Dermis blood vessel endothelial cell (primary cell): ENCODE measurements around the gene NAA11. TPM values are rescaled to one million over a fixed set of nuclear protein-coding genes. Genes with fewer than 3 reads are reported as not detected.

Experiments
- DNase-seq: peaks from one replicate; pipeline ENCODE4 v3.0.0; 2010
- total RNA-seq: library from RNA; depleted of rRNA; stranded (reverse); fragments of >200 nt; gene quantifications from 2 replicates; pipeline ENCODE4 v1.2.3, GENCODE V29; 2014

Gene NAA11
- total RNA-seq: not detected in 2 replicates

DNA sequence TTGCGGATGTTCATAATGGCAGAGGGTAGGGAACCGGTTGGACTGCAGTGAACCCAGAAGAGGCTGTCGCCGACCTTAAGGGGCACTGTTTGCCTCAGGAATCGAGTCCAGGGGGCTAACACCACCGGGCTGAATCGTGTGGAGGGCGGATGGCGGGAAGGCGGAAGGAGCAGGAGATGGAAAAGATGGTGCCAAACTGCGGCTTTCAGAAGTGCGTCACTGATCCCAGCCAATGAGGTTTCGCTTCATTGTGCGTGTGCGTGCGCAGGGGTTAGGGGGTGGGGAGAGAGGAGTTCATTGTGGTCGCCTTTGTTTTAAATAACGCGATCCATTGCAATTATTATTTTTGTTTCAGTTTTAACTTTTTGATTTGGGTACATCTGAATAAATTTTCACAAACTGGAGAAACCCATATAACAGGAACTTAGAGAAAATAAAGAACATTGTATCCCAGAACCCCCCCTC, at the start of gene NAA11:
Gene NAA11 (minus strand): TSS at position 198 of the 465 bp plus-strand sequence. CDS start 184 bp downstream, at position 14.
- no peak for DNase-seq

DNA sequence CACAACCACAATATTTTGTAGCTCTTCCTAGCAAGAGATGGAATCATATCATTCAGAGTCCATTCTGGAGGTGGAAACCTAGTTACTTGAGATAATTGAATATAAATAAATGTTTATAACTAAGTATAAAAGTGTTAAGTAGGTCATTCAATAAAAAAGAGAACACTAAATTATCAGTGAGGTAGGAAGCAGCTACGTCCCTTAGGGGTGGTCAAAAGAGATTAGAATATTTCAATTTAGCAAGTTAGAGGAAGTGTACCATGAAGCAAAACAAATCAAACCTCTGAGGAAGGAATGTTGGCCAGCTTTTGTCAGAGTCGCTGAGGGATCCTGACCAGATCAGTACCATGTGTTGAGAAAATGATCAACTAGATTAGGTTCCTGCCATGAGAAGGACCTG, 44.2 kb upstream of the NAA11 start:
- DNase-seq: no peak

DNA sequence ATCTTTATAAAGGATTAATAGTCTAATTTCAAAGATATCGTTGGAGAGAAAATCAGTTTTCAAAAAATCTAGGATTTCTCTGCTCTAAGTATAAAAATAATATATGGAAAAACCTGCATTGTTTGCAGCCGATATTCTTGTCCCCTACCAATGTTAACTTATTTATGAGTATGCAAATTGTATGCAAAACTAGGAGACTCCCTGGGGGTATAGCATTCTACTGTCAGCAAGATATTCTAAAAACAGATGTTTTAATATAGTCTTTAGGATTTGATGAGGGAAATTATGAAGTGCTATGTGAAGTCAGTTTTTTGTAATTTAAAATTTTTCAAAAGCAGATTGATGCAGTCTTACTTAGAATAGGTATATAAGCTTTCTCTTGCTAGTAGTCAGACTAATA, 41.2 kb upstream of the NAA11 start:
- no peak for DNase-seq

GRCh38 chr4:79366422-79366821, 40.6 kb upstream of the NAA11 start:
- no peak for DNase-seq

DNA sequence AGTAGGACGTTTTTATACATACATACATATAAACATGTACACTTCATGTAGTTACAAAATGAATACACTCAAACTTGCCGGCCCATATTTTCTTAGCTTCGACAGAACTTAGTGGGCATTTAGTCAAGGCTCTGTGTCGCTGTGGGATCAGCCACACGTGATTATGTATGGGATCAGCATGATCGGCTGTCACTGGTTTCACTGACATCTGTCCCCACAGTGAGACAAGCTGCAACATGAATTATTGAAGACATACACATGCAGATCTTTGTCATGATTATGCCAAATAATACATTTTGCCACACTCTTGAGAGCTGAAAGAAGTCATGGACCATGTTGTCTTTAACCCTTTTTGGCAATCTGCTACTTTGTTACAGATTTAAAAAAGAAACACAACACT, 38.2 kb upstream of the NAA11 start:
- no peak for DNase-seq

GRCh38 chr4:79362626-79363025, 36.8 kb upstream of the NAA11 start:
- DNase-seq: no peak

- no peak for DNase-seq
These were observed 34.1 kb upstream of the NAA11 start for GRCh38 chr4:79360006-79360405.

GRCh38 chr4:79358438-79358837, 32.6 kb upstream of the NAA11 start:
- no peak for DNase-seq

DNA sequence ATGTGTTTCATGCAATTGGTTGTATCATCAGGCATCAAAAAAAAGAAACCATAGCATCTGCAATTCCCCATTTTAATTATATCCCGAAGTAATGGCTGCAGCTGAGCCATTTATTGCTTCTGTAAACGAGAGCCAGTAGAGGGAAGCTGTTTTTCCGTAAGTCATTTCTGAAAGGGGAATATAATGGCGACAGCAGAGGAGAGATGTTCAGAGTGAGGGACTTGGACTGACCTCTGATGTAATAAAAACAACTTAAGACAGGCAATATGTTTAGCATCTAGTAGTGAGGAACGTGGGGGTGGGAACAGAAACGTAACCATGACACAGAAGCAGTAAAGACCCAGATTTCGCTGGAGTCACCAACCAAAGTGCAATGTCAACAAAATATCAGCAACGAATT, 31.5 kb upstream of the NAA11 start:
- no peak for DNase-seq

DNA sequence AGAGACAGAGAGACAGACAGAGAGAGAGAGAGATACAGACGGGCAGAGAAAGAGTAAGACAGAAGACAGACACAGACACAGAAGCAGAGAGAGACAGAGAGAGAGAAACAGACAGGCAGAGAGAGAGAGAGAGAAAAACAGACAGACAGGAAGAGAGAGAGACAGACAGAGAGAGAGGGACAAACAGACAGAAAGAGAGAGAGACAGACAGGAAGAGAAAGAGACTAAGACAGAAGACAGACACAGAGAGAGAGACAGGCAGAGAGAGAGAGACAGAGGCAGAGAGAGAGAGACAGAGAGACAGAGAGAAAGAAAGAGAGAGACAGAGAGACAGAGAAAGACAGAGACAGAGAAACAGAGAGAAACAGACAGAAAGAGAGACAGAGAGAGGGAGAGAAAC, 27.2 kb upstream of the NAA11 start:
- no peak for DNase-seq

DNA sequence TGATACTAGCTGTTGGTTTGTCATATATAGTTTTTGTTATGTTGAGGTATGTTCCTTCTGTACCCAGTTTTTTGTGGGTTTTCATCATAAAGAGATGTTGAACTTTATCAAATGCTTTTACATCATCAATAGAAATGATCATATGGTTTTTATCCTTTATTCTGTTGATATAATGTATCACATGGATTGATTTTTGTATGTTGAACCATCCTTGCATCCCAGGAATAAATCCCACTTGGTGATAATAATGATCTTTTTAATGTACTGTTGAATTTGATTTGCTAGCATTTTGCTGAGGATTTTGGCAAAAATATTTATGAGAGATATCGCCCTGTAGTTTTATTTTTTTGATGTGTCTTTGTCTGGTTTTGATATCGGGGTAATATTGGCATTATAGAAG, 22.5 kb upstream of the NAA11 start:
- DNase-seq: no peak

DNA sequence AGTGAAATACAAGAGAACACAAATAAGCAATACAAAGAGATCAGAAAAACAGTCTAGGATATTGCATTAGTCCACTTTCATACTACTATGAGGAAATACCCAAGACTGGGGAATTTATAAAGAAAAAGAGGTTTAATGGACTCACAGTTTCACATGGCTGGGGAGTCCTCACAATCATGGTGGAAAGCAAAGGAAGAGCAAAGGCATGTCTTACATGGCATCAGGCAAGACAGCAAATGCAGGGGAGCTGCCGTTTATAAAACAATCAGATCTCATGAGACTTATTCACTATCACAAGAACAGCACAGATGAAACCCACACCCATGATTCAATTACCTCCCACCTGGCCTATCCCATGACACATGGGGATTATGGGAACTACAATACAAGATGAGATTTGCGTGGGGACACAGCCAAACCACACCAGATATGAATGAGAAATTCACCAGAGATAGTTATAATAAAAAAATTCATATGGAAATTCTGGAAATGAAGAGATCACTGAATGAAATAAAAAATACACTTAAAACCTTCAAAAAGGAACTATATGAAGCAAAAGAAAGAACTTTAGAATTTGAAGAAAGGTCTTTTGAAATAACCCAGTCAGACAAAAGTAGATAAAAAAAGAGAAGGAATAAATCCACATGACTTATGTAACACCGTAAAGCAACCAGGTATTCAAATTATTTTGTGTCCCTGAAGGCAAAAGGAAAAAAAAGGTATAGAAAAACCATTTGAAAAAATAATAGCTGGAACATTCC, 16.2 kb upstream of the NAA11 start:
- DNase-seq: no peak

- no peak for DNase-seq
These were observed 14.7 kb upstream of the NAA11 start for GRCh38 chr4:79340568-79340967.

GRCh38 chr4:79338148-79338547, 12.3 kb upstream of the NAA11 start:
- DNase-seq: no peak

DNA sequence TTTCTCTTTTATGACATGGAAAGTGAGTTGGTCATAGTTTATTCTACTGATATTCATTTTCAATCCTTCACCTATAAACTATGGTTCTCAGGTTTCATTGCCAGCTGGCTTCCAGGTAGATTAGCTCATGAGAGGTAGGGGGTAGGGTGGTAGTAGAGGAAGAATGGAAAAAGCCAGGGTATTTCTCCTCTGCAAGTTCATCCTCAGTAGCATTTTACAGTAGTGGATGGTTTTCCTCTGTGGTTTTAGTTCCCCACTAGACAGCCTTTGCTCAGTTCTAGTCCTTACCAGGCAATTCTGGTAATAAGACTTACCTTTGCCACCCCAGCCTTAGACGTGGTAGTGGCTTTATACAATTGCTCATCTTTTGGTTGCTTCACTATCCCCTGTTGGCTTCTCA, 8.9 kb upstream of the NAA11 start:
- no peak for DNase-seq

DNA sequence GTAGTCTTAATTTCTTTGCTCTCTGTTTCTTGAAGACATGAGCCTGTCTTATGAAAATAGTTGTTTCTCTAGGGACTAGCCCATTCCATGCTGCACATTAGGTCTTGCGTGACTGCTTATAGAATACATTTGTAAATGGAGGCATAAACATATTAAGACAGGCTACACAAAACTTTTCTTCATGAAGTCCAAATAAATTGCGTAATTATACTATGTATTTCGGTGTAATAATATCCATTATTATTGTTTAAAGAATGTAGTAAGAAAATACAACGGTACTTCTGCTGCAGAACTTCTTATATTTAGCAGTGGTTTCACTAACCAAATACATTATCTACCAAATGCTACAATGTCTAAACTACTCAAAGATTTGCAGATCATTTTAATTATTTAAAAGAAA, 8.5 kb upstream of the NAA11 start:
- no peak for DNase-seq

GRCh38 chr4:79331126-79331876, 5.4 kb upstream of the NAA11 start:
- no peak for DNase-seq

GRCh38 chr4:79330720-79331119, 4.9 kb upstream of the NAA11 start:
- no peak for DNase-seq

DNA sequence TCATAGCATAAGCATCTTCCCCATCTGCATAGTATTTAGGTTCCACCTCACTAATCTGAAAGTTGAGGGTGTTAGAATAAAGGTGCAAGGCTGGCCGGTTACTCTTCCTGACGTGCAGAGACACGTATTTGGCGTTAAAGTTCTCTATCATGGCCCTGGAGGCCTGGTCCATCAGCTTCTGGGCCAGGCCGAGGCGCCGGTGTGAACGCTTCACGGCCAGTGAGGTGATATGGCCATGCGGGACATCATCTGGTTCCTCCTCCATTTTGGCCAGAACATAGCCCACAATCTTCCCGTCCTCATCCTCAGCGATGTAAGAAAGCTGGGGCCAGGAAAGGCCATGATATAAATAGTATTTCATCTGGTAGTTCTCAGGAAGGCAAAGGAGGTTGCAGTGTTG, 425 bp downstream of the NAA11 start:
- no peak for DNase-seq

DNA sequence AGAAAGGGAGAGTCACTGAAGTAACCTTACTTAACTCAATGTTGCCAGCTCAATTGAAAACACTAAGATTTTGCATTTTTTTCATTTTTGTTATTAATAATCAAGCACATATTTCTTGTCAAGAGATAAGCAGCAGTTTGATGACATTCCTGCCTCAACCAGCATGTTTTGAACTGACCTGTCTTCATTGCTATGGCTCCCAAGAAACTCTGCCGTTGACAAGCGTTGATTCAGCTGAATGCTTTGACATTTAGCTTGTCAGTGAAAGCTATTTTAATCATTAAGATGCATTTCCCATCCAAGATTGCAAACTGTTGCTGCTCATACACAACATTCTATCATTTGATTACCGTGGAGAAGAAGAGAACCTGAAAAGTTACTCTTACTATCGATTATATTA, 5.9 kb downstream of the NAA11 start:
- no peak for DNase-seq

DNA sequence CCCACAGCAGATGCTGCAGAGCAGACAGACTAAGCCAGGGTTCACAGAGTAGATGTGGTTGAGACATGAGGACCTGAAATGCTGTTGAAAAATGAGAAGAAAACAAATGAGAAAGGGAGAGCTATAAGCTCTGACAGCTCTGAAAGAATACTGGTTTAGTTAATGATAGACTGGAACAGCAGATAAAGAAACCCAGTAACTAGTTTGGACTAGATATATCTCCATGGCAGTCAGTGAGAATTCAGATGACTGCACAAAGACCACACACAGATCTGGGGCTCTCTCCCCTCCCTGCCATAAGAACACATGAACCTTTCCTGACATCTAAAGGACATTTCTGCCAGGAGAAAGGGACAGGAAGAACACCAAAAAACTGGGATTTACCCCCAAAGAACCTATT, 8.2 kb downstream of the NAA11 start:
- DNase-seq: no peak

- no peak for DNase-seq
These were observed 10.0 kb downstream of the NAA11 start for GRCh38 chr4:79315891-79316290.

- DNase-seq: no peak
These were observed 14.6 kb downstream of the NAA11 start for GRCh38 chr4:79311279-79311678.

DNA sequence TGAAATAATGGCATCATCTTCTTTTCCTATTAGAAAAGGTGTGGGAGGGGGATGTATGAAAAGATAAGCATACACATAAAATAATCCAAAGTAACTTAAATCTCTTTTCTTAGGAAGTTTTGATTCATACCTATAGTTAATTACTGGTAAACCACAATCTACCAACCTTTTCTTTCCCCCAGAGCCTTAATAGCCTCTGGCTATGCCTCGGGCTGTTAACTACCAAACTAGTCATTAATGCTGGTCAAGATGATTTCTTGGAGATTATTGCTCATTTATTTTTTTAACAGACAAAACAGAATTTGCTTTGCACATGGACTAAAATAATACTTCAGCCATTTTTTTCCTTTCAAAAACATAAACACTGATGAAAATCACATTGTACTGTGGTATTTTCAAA, 16.9 kb downstream of the NAA11 start:
- DNase-seq: no peak
